GM21717 (cell line): ENCODE measurements around the gene DENND4A.
"Not testable (repeated sequence)": the region's sequence is repeated elsewhere in the genome, so short reads cannot be mapped to it uniquely, and the experiment has no call there.

Experiments
- ATAC-seq: cut with Tn5 transposase; IDR thresholded peaks from one replicate; pipeline ENCODE4 v1.9.1; 2021; ENCODE audit warnings: mild to moderate bottlenecking, moderate library complexity; ENCODE audit not compliant: unreplicated experiment

Gene DENND4A

GRCh38 chr15:65819563-65819960 lies 27.5 kb upstream of the DENND4A start:
- ATAC-seq = no peak

- ATAC-seq = peak; percentile 57
Observed at GRCh38 chr15:65818927-65819562, 27.0 kb upstream of the DENND4A start.

- no peak for ATAC-seq
Observed at GRCh38 chr15:65816441-65816840, 24.3 kb upstream of the DENND4A start.

- not testable (repeated sequence) for ATAC-seq
Observed at GRCh38 chr15:65816008-65816407, 23.9 kb upstream of the DENND4A start.

GRCh38 chr15:65814271-65814670 lies 22.2 kb upstream of the DENND4A start:
- ATAC-seq = not testable (repeated sequence)

GRCh38 chr15:65812916-65813315 lies 20.8 kb upstream of the DENND4A start:
- ATAC-seq = no peak

GRCh38 chr15:65812467-65812866 lies 20.4 kb upstream of the DENND4A start:
- ATAC-seq = no peak

GRCh38 chr15:65811835-65812234 lies 19.7 kb upstream of the DENND4A start:
- no peak for ATAC-seq

- not testable (repeated sequence) for ATAC-seq
Observed at GRCh38 chr15:65811011-65811733, 19.1 kb upstream of the DENND4A start.

- ATAC-seq = no peak
Observed at GRCh38 chr15:65806397-65806796, 14.3 kb upstream of the DENND4A start.

GRCh38 chr15:65805019-65805745 lies 13.1 kb upstream of the DENND4A start:
- ATAC-seq = no peak

- ATAC-seq = no peak
Observed at GRCh38 chr15:65804252-65804931, 12.3 kb upstream of the DENND4A start.

GRCh38 chr15:65801229-65801805 lies 9.2 kb upstream of the DENND4A start:
- ATAC-seq = no peak

GRCh38 chr15:65796610-65797078 lies 4.6 kb upstream of the DENND4A start:
- ATAC-seq = no peak

- no peak for ATAC-seq
Observed at GRCh38 chr15:65795663-65796216, 3.6 kb upstream of the DENND4A start.

- no peak for ATAC-seq
Observed at GRCh38 chr15:65793818-65794104, 1.7 kb upstream of the DENND4A start.

GRCh38 chr15:65792988-65793817 lies 1.1 kb upstream of the DENND4A start:
- no peak for ATAC-seq

- ATAC-seq = peak; percentile 2
Observed at GRCh38 chr15:65791335-65792137, 557 bp downstream of the DENND4A start.

GRCh38 chr15:65790694-65791334 lies 1.3 kb downstream of the DENND4A start:
- no peak for ATAC-seq
